GM18502 (cell line): ENCODE results near the gene ZGPAT.
"Not testable (repeated sequence)": the region's sequence is repeated elsewhere in the genome, so short reads cannot be mapped to it uniquely, and the experiment has no call there.

Source experiments
- ATAC-seq: cut with Tn5 transposase; IDR thresholded peaks from one replicate; pipeline ENCODE4 v1.9.1; 2021; ENCODE audit warnings: mild to moderate bottlenecking; ENCODE audit not compliant: unreplicated experiment, poor library complexity

The ZGPAT gene, protein sequence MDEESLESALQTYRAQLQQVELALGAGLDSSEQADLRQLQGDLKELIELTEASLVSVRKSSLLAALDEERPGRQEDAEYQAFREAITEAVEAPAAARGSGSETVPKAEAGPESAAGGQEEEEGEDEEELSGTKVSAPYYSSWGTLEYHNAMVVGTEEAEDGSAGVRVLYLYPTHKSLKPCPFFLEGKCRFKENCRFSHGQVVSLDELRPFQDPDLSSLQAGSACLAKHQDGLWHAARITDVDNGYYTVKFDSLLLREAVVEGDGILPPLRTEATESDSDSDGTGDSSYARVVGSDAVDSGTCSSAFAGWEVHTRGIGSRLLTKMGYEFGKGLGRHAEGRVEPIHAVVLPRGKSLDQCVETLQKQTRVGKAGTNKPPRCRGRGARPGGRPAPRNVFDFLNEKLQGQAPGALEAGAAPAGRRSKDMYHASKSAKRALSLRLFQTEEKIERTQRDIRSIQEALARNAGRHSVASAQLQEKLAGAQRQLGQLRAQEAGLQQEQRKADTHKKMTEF

GRCh38 chr20:63707558-63708300 is at the start of gene ZGPAT, which contains the start of gene ARFRP1:
TSS of gene ZGPAT (plus strand) at chr20:63708039. CDS start at chr20:63708581, 542 bp downstream.
TSS of gene ARFRP1 (minus strand) at chr20:63707976. CDS start at chr20:63707091, 885 bp downstream.
- ATAC-seq = peak; percentile 66

DNA sequence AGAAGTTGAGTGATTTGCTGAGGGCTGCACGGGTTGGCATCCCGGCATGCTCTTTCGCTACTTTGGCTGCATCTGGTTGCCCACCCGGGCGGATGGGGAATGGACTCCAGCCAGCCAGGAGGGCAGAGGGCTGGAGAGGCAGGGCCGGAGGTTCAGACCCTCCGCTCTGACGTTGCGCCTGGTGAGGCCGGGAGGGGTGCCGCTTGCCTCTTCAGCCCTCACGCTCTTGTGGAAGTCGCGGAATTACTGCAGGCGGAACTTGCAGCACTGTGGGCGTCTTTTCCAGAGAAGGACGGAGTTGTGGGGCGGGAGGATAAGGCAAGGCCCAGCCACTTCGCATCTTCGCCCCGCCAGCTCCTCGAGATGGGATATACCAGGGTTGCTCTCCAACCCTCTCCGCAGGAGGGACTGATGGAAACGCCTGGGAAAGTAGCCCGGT is 49.1 kb upstream of the ZGPAT start:
- peak; percentile 23 for ATAC-seq

GRCh38 chr20:63659370-63659769 is 48.5 kb upstream of the ZGPAT start:
- no peak for ATAC-seq

DNA sequence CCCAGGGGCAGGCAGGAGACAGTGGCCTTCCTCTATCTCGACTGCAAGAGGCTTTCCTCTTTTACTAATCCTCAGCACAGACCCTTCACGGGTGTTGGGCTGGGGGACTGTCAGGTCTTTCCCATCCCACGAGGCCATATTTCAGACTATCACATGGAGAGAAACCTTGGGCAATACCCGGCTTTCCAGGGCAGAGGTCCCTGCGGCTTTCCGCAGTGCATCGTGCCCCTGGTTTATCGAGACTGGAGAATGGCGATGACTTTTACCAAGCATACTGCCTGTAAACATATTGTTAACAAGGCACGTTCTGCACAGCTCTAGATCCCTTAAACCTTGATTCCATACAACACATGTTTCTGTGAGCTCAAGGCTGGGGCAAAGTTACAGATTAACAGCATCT is 47.7 kb upstream of the ZGPAT start:
- ATAC-seq = not testable (repeated sequence)

GRCh38 chr20:63660622-63661021 is 47.2 kb upstream of the ZGPAT start:
- ATAC-seq = no peak

GRCh38 chr20:63661108-63661507 is 46.7 kb upstream of the ZGPAT start:
- ATAC-seq = no peak

GRCh38 chr20:63661959-63662812 is 45.7 kb upstream of the ZGPAT start:
- no peak for ATAC-seq

- no peak for ATAC-seq
These were observed 45.0 kb upstream of the ZGPAT start for GRCh38 chr20:63662813-63663189.

DNA sequence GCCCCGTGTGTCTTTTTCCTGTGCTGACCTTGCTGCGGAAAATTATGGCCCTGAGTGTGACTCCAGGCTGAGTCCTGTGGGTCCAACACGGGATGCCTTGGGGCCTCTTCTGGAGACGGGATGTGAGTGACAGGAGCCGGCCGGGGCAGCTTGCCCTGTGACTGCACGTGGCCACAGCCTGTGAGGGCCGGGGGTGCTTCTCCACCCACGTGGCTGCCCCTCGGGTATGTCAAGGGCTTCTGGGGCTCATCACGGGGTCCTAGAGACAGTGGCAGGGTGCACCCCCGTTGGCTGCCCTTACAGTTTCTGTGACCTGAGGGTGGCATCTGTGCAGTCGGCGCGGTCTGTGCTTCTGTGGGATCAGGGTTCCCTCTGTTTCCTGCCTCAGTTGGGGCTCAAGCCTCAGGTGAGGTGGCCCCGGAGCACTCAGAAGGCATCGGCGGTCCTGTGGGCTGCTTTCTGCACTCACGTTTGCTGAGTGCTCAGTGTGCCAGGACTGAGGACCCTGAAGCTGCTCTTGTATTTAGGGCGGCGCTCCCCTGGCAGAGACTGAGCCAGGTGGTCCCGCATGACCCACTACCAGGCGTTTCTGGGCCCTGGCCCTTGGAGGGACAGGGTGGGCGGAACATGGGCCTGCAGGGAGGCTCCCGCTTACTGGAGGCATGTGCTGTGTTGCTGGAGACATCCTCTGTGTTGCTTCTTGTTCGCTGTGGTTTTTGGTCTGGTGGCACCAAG is 44.3 kb upstream of the ZGPAT start:
- ATAC-seq = no peak

GRCh38 chr20:63664143-63664851 is 43.5 kb upstream of the ZGPAT start:
- no peak for ATAC-seq

DNA sequence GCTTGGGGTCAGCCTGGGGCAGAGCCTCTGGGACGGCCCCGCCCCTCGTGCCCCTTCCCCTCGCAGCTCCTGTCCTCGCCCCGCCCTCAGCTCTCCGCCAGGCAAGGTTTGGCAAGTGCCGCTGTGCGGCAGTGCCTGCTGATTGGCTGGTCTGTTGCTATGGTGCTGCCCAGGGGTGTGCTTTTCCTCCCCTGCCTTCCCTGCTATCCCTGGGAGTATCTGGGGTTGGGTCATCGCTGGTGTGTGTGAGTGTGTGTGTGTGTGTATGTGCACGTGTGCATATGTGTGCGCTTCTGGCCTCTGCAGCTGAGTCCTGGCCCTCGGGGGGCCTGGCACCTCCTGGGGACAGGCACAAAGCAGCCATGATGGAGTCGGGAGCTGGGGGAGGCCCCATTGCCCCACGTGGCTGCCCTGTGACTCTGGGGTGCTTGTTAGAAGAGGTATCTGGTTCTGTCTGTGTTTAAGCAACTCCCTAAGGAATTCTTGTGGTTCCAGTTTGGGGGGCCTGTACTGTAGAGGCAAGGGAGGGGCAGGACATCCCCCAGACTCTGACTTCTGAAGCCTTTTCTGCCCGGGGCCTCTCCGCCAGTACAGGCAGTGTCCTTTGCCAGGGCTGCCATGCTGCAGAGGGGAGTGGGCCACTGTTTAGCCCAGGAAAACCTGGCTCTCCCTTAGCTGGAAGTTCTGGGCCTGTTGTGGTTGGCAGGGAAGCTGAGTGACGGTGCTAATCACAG is 42.8 kb upstream of the ZGPAT start:
- ATAC-seq = no peak

DNA sequence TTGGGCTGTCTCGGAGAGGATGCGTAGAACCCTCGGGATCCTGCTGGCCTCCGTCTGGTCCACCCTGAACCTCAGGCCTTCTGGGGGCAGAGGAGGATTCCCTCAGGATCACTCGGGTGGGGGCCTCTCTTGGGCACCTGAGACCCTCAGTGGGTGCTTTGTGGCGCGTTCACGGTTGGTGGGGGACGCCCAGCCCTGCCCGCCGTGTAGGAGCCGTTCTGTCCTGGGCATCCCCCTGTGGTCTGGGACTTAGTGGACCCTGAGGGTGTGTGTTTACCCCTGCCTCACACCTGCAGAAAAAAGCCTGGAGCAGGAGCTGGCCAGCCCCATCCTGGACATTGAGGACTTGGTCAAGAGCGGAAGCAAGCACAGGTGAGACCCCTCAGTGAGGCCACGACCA is 42.1 kb upstream of the ZGPAT start:
- ATAC-seq = no peak

- ATAC-seq = no peak
These were observed 40.0 kb upstream of the ZGPAT start for GRCh38 chr20:63667858-63668257.

- no peak for ATAC-seq
These were observed 39.5 kb upstream of the ZGPAT start for GRCh38 chr20:63668351-63668750.

GRCh38 chr20:63671695-63672094 is 36.1 kb upstream of the ZGPAT start:
- ATAC-seq = not testable (repeated sequence)

GRCh38 chr20:63672666-63673065 is 35.2 kb upstream of the ZGPAT start:
- ATAC-seq = no peak

DNA sequence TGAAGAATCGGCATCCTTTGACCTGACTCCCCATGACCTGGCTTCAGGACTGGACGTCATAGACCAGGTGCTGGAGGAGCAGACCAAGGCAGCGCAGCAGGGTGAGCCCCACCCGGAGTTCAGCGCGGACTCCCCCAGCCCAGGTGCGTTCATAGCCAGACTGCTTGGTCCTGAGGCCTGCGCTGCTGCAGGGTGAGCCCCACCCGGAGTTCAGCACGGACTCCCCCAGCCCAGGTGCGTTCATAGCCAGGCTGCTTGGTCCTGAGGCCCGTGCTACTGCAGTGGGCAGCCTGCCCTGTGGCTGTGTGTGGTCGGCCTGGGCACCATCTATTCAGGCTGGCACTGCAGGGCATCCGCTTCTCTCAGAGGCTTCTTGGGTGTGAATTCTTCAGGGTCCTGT is 33.9 kb upstream of the ZGPAT start:
- ATAC-seq = no peak

DNA sequence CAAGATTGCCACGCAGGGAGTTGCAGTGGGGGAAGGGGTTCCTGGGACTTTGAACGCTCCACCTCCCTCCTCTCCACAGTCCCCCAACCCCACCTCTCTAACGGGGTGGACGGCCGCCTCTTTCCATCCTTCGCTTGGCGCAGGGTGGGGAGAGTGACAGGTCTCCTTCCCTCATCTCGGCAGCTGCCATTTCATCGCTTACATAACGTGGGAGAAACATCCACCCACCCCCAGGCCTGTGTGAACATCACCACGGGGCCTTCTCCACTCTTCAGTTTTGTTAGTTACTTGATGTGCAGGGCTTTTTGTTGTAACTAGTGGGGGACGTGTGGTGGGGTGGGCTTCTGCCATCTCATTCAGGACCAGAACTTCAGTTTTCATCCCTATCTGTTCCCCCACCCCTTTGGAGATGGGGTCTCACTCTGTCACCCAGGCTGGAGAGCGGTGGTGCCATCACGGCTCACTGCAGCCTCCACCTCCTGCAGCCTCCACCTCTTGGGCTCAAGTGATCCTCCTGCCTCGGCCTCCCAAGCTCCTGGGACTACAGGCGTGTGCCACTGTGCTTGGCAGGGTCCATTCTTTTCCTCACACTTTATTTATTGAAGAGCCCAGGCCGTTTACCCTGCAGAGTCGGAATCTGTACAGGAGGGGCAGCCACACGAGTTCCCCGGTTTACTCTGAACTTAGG is 32.0 kb upstream of the ZGPAT start:
- ATAC-seq = no peak
